GM19035 (cell line): ENCODE measurements around the gene EZR.

Experiments
- ATAC-seq: cut with Tn5 transposase; IDR thresholded peaks from one replicate; pipeline ENCODE4 v1.9.1; 2021; ENCODE audit not compliant: unreplicated experiment

The EZR gene

GRCh38 chr6:158780246-158780884 lies 38.8 kb downstream of the EZR start:
- no peak for ATAC-seq

GRCh38 chr6:158778005-158778527 lies 41.1 kb downstream of the EZR start:
- no peak for ATAC-seq

GRCh38 chr6:158777510-158777909 lies 41.7 kb downstream of the EZR start:
- no peak for ATAC-seq

GRCh38 chr6:158776737-158777136 lies 42.4 kb downstream of the EZR start:
- ATAC-seq: no peak

- no peak for ATAC-seq
These were observed 43.3 kb downstream of the EZR start for GRCh38 chr6:158775832-158776231.

- ATAC-seq: no peak
These were observed 44.3 kb downstream of the EZR start for GRCh38 chr6:158774717-158775449.

- ATAC-seq: no peak
These were observed 45.4 kb downstream of the EZR start for GRCh38 chr6:158773581-158774449.

GRCh38 chr6:158772851-158773371 lies 46.3 kb downstream of the EZR start:
- ATAC-seq: no peak

- no peak for ATAC-seq
These were observed 47.0 kb downstream of the EZR start for GRCh38 chr6:158772172-158772571.

- no peak for ATAC-seq
These were observed 47.6 kb downstream of the EZR start for GRCh38 chr6:158771399-158772152.

GRCh38 chr6:158770533-158771330 lies 48.4 kb downstream of the EZR start:
- no peak for ATAC-seq

- no peak for ATAC-seq
These were observed 49.3 kb downstream of the EZR start for GRCh38 chr6:158769771-158770432.

GRCh38 chr6:158769234-158769770 lies 49.9 kb downstream of the EZR start:
- no peak for ATAC-seq

- ATAC-seq: no peak
These were observed 50.7 kb downstream of the EZR start for GRCh38 chr6:158768436-158768835.

GRCh38 chr6:158767709-158768108 lies 51.5 kb downstream of the EZR start:
- ATAC-seq: no peak

- no peak for ATAC-seq
These were observed 52.3 kb downstream of the EZR start for GRCh38 chr6:158766621-158767455.

GRCh38 chr6:158765499-158766068 lies 53.6 kb downstream of the EZR start:
- no peak for ATAC-seq

- ATAC-seq: no peak
These were observed 54.2 kb downstream of the EZR start for GRCh38 chr6:158764926-158765325.
